ENCODE data around the gene ADNP2. TPM values are rescaled to one million over a fixed set of nuclear protein-coding genes. Genes with fewer than 3 reads are reported as not detected.

Gene ADNP2
- total RNA-seq, 2 donors from 2014 or later = 17.5 to 36.0 TPM

- WGBS = 75% methylated on average over 5 of the region's 5 CpGs
- TF ChIP-seq CTCF (IDR thresholded peaks at IDR 0.05) (no peak), POLR2AphosphoS5 (IDR thresholded peaks at IDR 0.05) (no peak), POLR2A (IDR thresholded peaks at IDR 0.05) (no peak)
- no peaks in the 10 kb centered on the region for H3K4me1 ChIP-seq (replicated peaks)
- H3K4me3 ChIP-seq = no peak overlapping the region
- no peaks in the 10 kb centered on the region for H3K9me3 ChIP-seq
- intact Hi-C loops (cut with DNase I) = no loop called here
- H3K27me3 ChIP-seq (replicated peaks; ENCODE audit: insufficient read depth) = no peaks in the 10 kb centered on the region
- H3K36me3 ChIP-seq = no peaks in the 10 kb centered on the region
- DNase-seq (ENCODE audit: low spot score) = no peak
- no peak overlapping the region for H3K27ac ChIP-seq
Observed at GRCh38 chr18:80130555-80130954, 21.5 kb downstream of the ADNP2 start.

DNA sequence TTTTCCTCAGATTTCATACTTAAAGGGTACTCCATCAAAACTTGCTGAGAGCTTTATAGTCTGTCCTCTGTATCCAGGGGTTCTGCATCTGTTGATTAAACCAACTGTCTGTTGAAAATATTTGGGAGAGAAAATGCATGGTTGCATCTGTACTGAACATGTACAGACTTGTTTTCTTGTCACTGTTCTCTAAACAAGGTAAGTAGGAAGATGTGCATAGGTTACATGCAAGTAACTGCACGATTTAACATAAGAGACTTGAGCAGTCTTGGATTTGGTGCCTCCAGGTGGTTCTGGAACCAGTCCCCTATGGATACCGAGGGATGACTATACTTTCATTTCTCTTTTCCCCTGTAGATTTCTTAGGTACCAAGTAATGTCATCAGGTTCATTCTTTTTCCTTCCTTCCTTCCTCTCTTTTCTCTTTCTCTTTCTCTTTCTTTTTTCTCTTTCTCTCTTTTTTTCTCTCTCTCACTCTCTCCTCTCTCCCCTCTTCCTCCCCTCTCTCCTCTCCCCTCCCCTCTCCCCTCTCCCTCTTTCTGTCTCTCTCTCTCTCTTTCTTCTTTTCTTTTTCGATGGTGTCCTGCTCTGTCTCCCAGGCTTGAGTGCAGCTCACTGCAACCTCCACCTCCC is 23.2 kb downstream of the ADNP2 start:
- H3K36me3 ChIP-seq = peaks cover 0 to 3% of the 10 kb centered on the region in 2 donors
- no peak for DNase-seq (ENCODE audit: low spot score)
- no peak overlapping the region for H3K27ac ChIP-seq
- no peaks in the 10 kb centered on the region for H3K4me1 ChIP-seq (replicated peaks)
- intact Hi-C loops (cut with DNase I) = no loop called here
- WGBS = 84% methylated on average over 3 of the region's 3 CpGs
- no peak overlapping the region for H3K4me3 ChIP-seq
- no peaks in the 10 kb centered on the region for H3K9me3 ChIP-seq
- TF ChIP-seq CTCF (IDR thresholded peaks at IDR 0.05) (no peak), POLR2A (IDR thresholded peaks at IDR 0.05) (no peak), POLR2AphosphoS5 (IDR thresholded peaks at IDR 0.05) (no peak)
- no peaks in the 10 kb centered on the region for H3K27me3 ChIP-seq (replicated peaks; ENCODE audit: insufficient read depth)

GRCh38 chr18:80133124-80133523 is 24.1 kb downstream of the ADNP2 start:
- H3K27ac ChIP-seq = no peak overlapping the region
- intact Hi-C loops (cut with DNase I) = no loop called here
- H3K9me3 ChIP-seq = no peaks in the 10 kb centered on the region
- no peaks in the 10 kb centered on the region for H3K4me1 ChIP-seq (replicated peaks)
- peaks cover 3 to 11% of the 10 kb centered on the region in 2 donors for H3K36me3 ChIP-seq
- WGBS = 40% methylated on average over 1 of the region's 1 CpG
- TF ChIP-seq CTCF (IDR thresholded peaks at IDR 0.05) (no peak), POLR2AphosphoS5 (IDR thresholded peaks at IDR 0.05) (no peak), POLR2A (IDR thresholded peaks at IDR 0.05) (no peak)
- no peaks in the 10 kb centered on the region for H3K27me3 ChIP-seq (replicated peaks; ENCODE audit: insufficient read depth)
- H3K4me3 ChIP-seq = no peak overlapping the region
- no peak for DNase-seq (ENCODE audit: low spot score)

DNA sequence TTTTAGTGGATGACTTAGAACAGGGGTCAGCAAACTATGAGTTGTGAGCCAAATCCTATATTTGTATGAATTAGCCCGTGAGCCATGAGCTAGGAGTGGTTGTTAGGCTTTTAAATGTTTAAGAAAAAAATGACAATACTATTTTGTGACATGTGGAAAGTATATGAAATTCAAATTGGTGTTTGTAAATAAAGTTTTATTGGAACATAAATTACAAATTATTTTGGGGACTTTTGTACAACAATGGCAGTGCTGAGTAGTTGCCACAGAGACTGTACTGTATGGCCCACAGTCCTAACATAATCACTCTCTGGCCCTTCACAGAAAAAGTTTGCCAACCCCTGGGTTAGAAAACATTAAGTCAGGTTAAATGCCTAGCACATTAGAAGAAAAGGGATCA is 26.1 kb downstream of the ADNP2 start:
- no peak for DNase-seq (ENCODE audit: low spot score)
- TF ChIP-seq CTCF (IDR thresholded peaks at IDR 0.05) = no peak
- no peak for TF ChIP-seq POLR2A (IDR thresholded peaks at IDR 0.05)
- no peak for TF ChIP-seq POLR2AphosphoS5 (IDR thresholded peaks at IDR 0.05)
- H3K4me1 ChIP-seq (replicated peaks) = no peaks in the 10 kb centered on the region
- H3K27me3 ChIP-seq (replicated peaks; ENCODE audit: insufficient read depth) = no peaks in the 10 kb centered on the region
- 72% methylated on average over 1 of the region's 1 CpG for WGBS
- H3K4me3 ChIP-seq = no peak overlapping the region
- no peaks in the 10 kb centered on the region for H3K9me3 ChIP-seq
- no peak overlapping the region for H3K27ac ChIP-seq
- H3K36me3 ChIP-seq = peaks cover 3 to 11% of the 10 kb centered on the region in 2 donors
- intact Hi-C loops (cut with DNase I) = no loop called here

DNA sequence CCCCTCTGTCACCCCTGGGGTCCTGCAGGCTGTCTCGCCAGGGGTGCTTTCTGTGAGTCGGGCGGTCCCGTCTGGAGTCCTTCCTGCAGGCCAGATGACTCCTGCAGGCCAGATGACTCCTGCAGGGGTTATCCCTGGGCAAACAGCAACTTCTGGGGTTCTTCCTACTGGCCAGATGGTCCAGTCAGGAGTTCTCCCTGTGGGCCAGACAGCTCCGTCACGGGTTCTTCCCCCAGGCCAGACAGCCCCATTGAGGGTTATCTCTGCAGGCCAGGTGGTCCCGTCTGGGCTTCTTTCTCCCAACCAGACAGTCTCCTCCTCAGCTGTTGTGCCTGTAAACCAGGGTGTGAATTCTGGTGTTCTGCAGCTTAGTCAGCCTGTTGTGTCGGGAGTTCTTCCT is 27.6 kb downstream of the ADNP2 start:
- DNase-seq (ENCODE audit: low spot score) = no peak
- Histone ChIP-seq H3K4me3 (no peak overlapping the region), H3K27me3 (replicated peaks; ENCODE audit: insufficient read depth) (no peaks in the 10 kb centered on the region), H3K9me3 (no peaks in the 10 kb centered on the region), H3K36me3 (peaks cover 3 to 11% of the 10 kb centered on the region in 2 donors), H3K4me1 (replicated peaks) (no peaks in the 10 kb centered on the region), H3K27ac (no peak overlapping the region)
- TF ChIP-seq POLR2A (IDR thresholded peaks at IDR 0.05) (no peak), POLR2AphosphoS5 (IDR thresholded peaks at IDR 0.05) (no peak), CTCF (IDR thresholded peaks at IDR 0.05) (no peak)
- intact Hi-C loops (cut with DNase I) = no loop called here
- WGBS = 95% methylated on average over 8 of the region's 8 CpGs
